AG04450 (cell line): Measurements from ENCODE around the gene LY9. TPM values are rescaled to one million over a fixed set of nuclear protein-coding genes. Genes with fewer than 3 reads are reported as not detected.

Experiments used
- CTCF ChIA-PET: fragments of 300-600, 350-600 bp; formaldehyde crosslinking; extraction: SDS; loops from one replicate; lab custom pipeline; 2022; ENCODE audit warnings: antibody characterized with exemption, inconsistent platforms; lab: Charles Lee
- POLR2A ChIA-PET: fragments of 350-600 bp; formaldehyde crosslinking; extraction: SDS; loops from one replicate; lab custom pipeline; 2021; ENCODE audit warnings: antibody characterized with exemption, inconsistent platforms; lab: Yijun Ruan, JAX
- DNase-seq: peaks from one replicate; pipeline ENCODE4 v3.0.0-alpha.2; 2011; ENCODE audit warnings: low read depth, low spot score
- H3K27ac ChIP-seq: one replicate; pipeline ENCODE4 v1.5.1; 2012; ENCODE audit warnings: low read depth, low read length, control low read depth
- H3K27me3 ChIP-seq: one replicate; pipeline ENCODE4 v1.6.0; 2012; ENCODE audit warnings: low read length; ENCODE audit not compliant: control insufficient read depth, insufficient read depth
- H3K4me3 ChIP-seq: 2 replicates; pipeline ENCODE4 v1.5.1; 2011; ENCODE audit warnings: mild to moderate bottlenecking, low read depth, low read length, control low read depth
- H3K9me3 ChIP-seq: 2 replicates; pipeline ENCODE4 v1.5.1; 2012; ENCODE audit warnings: low read length; ENCODE audit not compliant: control insufficient read depth, insufficient read depth
- polyA plus RNA-seq: library from polyadenylated mRNA; depleted of rRNA; stranded (reverse); fragments of >200 nt; gene quantifications from 2 replicates; pipeline ENCODE4 v1.2.3, GENCODE V29; 2011
- TF ChIP-seq, protein P1 (sequence below): IDR thresholded peaks from 2 replicates; pipeline ENCODE4 v1.5.1; 2011; ENCODE audit warnings: low read depth, low read length, control low read depth, inconsistent platforms

The LY9 gene
- polyA plus RNA-seq, 1 experiment, result not detected

DNA sequence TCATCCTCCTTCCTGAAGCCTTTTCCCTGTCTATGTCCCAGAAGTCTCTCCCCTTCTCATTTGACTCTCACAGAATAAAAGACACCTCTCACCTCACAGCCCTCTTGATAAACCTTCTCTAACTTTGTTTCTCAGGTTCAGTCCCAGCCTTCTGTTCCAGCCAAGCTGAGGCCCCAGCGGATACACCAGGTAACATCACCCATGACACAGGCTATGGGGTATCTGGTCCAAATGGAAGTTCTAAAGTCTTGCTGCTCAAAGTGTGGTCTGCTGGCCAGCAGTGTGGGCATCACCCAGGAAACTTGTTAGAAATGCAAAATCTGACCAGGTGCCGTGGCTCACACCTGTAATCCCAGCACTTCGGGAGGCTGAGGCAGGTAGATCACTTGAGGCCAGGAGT lies 23.2 kb downstream of the LY9 start:
- Histone ChIP-seq H3K9me3 (no peaks in the 10 kb centered on the region), H3K27me3 (peaks cover 2% of the 10 kb centered on the region), H3K4me3 (no peak overlapping the region), H3K27ac (no peak overlapping the region)
- TF ChIP-seq, protein P1, sequence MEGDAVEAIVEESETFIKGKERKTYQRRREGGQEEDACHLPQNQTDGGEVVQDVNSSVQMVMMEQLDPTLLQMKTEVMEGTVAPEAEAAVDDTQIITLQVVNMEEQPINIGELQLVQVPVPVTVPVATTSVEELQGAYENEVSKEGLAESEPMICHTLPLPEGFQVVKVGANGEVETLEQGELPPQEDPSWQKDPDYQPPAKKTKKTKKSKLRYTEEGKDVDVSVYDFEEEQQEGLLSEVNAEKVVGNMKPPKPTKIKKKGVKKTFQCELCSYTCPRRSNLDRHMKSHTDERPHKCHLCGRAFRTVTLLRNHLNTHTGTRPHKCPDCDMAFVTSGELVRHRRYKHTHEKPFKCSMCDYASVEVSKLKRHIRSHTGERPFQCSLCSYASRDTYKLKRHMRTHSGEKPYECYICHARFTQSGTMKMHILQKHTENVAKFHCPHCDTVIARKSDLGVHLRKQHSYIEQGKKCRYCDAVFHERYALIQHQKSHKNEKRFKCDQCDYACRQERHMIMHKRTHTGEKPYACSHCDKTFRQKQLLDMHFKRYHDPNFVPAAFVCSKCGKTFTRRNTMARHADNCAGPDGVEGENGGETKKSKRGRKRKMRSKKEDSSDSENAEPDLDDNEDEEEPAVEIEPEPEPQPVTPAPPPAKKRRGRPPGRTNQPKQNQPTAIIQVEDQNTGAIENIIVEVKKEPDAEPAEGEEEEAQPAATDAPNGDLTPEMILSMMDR, result no peak
- POLR2A ChIA-PET, result no interaction called here
- CTCF ChIA-PET, result no interaction called here
- DNase-seq, result no peak

DNA sequence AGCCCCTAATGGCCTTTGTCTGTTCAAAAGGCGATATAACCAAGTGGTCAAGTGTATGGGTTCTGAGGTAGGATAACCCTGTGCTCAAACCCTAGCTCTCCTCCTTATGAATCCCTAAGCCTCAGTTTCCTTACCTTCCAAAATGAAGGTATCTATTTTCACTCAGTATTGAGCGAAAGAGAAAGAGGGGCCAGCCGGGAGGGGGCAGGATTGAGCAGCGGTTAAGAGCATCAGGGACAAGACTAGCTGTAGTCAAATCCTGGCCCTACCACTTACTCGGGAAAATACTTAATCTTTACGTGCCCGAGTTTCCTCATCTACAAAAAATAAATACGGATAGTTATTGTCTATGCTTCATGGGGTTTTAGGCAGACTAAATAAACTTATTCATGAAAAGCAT lies 25.7 kb downstream of the LY9 start:
- TF ChIP-seq, protein P1, result no peak
- H3K9me3 ChIP-seq, result no peaks in the 10 kb centered on the region
- ChIA-PET CTCF (no interaction called here), POLR2A (no interaction called here)
- H3K27me3 ChIP-seq, result peaks cover 2% of the 10 kb centered on the region
- no peak overlapping the region for H3K4me3 ChIP-seq
- no peak for DNase-seq
- no peak overlapping the region for H3K27ac ChIP-seq

DNA sequence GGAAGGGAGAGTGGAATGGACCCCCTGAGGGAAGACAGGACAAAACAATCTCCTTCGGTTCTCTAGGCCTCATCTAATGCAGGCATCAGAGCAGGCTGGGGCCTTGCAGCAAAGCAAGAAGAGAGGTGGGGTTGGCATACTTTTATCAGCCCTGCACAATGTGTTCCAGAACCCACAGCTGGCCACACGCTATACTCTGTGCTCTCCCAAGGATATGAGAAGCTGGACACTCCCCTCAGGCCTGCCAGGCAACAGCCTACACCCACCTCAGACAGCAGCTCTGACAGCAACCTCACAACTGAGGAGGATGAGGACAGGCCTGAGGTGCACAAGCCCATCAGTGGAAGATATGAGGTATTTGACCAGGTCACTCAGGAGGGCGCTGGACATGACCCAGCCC lies 27.3 kb downstream of the LY9 start:
- DNase-seq, result no peak
- Histone ChIP-seq H3K27me3 (peaks cover 2% of the 10 kb centered on the region), H3K9me3 (no peaks in the 10 kb centered on the region), H3K4me3 (no peak overlapping the region), H3K27ac (no peak overlapping the region)
- TF ChIP-seq, protein P1, result no peak
- CTCF ChIA-PET, result no interaction called here
- POLR2A ChIA-PET, result no interaction called here

DNA sequence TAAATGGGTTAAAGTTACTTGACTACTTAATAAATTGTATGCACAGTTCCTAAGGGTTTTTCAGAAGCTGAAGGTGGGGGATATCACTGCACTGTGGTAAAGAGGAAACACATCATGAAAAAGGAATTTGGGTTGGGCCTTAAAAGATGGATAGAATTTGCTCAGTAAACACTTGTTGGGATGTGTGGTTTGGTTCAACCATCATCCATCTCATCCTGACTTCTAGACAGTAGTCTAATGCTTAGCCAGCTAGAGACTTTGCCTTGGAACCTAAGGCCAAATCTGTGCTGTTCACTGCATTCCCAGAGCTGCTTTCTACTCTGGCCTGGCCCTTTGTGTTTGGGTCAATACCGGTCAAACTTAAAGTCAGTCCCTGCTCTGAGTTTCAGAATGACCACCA lies 30.6 kb downstream of the LY9 start:
- ChIA-PET POLR2A (no interaction called here), CTCF (no interaction called here)
- no peak for DNase-seq
- Histone ChIP-seq H3K27me3 (peaks cover 2% of the 10 kb centered on the region), H3K9me3 (no peaks in the 10 kb centered on the region), H3K27ac (no peak overlapping the region), H3K4me3 (no peak overlapping the region)
- TF ChIP-seq, protein P1, result no peak

DNA sequence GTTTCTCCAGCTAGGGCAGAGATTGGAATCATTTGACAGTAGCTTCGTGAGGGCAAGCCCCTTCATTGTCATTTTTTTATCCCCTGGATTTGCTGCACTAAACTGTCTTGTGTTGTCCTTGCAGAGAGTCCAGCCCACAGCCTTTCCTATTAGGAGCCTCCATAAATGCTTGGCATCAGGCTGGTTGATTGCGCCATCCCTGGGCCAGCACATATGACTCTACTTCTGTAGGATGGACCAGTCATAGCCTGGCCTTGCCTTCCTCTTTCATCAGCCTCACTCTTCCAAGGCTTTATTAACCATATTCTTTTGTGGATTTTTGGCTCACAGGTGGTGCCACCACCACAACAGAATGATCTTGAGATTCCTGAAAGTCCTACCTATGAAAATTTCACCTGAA lies 31.4 kb downstream of the LY9 start:
- CTCF ChIA-PET, result no interaction called here
- Histone ChIP-seq H3K9me3 (no peaks in the 10 kb centered on the region), H3K4me3 (no peak overlapping the region), H3K27ac (no peak overlapping the region), H3K27me3 (peaks cover 2% of the 10 kb centered on the region)
- POLR2A ChIA-PET, result no interaction called here
- DNase-seq, result no peak
- TF ChIP-seq, protein P1, result no peak
